GM12874 (cell line): Measurements from ENCODE around the gene UNC119B.

Source experiments
- TF ChIP-seq, protein P1 (sequence below): IDR thresholded peaks from 2 replicates; pipeline ENCODE4 v1.5.1; 2011; ENCODE audit warnings: low read depth, mild to moderate bottlenecking, control low read depth, low read length, moderate library complexity; ENCODE audit not compliant: insufficient read depth

The UNC119B gene

DNA sequence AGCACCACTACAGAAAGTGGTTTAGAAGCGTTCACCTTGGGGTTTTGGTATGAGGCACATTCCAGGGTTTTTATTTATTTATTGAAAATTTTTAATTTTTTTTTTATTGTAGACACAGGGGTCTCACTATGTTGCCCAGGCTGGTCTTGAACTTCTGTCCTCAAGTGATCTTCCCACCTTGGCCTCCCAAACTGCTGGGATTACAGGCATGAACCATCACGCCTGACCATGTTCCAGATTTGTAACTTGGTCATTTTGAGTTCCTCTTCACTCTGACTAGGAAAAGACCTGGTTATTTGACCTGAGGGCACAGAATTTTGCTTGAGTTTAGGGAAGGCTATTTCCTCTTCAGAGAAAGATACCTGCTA is 20.2 kb upstream of the UNC119B start:
- TF ChIP-seq, protein P1, sequence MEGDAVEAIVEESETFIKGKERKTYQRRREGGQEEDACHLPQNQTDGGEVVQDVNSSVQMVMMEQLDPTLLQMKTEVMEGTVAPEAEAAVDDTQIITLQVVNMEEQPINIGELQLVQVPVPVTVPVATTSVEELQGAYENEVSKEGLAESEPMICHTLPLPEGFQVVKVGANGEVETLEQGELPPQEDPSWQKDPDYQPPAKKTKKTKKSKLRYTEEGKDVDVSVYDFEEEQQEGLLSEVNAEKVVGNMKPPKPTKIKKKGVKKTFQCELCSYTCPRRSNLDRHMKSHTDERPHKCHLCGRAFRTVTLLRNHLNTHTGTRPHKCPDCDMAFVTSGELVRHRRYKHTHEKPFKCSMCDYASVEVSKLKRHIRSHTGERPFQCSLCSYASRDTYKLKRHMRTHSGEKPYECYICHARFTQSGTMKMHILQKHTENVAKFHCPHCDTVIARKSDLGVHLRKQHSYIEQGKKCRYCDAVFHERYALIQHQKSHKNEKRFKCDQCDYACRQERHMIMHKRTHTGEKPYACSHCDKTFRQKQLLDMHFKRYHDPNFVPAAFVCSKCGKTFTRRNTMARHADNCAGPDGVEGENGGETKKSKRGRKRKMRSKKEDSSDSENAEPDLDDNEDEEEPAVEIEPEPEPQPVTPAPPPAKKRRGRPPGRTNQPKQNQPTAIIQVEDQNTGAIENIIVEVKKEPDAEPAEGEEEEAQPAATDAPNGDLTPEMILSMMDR = no peak

DNA sequence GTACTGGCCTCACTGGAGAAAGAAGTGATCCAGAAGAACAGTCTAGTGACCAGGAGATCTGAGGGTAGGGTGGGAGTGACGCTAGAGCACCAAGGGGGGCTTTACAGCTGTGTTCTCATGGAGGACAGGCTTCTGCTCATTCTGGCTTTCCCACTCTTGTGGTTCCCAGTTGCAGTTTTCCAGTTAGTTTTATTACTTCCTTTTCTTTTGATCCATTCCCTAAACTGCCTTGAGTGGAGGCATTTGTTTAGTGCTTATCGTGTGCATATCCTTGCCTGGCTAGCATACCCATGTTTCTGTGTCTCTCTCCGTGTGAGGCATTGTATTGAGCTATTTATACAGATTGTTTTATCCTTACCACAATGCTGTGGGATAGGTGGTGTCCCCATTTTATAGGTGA is 19.3 kb upstream of the UNC119B start:
- TF ChIP-seq, protein P1 = no peak

DNA sequence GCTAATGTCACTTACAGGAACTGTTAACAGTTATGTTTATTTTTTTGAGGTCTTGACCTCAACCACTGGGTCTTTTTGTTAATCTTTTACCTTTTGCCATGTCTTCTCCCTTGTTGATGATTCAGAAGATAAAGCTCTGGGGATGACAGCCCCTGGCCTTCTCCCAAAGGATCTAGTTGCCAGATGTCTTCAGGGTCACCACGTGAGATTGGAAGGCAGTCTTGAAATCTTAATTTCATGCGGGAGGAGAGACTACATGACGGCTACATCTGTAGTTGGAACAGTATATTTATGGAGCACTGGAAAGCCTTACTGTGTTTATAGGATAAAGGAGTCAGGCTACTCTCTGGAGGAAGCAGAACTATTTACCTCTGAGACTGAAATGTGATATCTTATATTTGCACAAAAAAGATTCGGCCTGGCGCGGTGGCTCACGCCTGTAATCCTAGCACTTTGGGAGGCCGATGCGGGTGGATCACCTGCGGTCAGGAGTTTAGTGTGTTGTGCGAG is 17.7 kb upstream of the UNC119B start:
- TF ChIP-seq, protein P1 = no peak

DNA sequence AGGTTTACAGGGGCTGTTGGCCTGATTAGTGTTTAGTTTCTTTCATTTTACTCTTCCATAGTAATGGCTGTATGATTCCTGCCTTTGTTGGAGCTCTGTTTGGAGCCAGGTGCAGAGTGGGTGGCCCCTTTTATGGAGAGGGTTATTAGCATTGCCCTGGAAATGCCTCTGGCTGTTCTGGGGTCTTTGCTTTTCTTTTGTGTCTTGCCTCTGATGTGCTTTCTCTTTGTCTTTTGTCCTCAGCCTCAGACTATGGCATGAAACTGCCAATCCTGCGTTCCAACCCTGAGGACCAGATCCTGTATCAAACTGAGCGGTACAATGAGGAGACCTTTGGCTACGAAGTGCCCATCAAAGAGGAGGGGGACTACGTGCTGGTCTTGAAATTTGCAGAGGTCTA is 16.4 kb upstream of the UNC119B start:
- TF ChIP-seq, protein P1 = no peak

DNA sequence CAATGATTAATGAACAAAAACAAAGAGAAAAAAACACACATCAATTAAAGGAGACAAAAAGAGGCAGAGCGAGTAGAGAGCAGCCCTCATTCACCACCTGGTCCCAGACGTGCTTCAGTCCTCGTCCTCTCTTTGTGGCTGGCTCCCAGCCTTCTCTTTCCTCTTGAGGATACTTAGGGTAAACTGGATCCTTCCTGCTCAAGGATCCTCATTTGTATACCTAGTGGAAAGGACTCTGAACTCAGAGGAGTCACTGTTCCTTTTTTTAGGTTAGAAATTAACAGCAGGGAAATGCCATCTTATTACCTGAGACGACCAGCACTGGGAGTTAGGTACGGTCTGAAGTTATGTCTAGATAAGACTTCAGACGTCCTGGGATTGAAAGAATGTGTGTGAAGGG is 13.6 kb upstream of the UNC119B start:
- TF ChIP-seq, protein P1 = no peak

DNA sequence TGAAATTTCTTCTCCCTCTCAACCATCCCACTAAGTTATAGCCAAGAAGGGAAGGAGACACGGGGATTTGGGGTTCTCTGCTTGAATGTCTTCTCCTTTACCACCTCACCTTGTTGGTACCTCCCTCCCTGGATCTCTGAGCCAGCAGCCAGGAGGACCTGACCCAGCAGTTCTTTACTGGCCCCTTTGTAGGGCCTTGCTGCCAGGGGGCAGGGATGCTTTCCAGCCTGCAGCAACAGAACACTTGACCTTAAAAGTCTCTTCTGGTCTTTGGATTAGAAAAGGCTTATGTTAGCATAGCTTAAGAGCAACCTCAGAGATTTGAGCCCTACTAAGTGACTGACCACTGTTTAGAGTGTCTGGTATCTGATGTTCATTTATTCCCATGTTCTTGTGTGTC is 12.9 kb upstream of the UNC119B start:
- TF ChIP-seq, protein P1 = no peak

DNA sequence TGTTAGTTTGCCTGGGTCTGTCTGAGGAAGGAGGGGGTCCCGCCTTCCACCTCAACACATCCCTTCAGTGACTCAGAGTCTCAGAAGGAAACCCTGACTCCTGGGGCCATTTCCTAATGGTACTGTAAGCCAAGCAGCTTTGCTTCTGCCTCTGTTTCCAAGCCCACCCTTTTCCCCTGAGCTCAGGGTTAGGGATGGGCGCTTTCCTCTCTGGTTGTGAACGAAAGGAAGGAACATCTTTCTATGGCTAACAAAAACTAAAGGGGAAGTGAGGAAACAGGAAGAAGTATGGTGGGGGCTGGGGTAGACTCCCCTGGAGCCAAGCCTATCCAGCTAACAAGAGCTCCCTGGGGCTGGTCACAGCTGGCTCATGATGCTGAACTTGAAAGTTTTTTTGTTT is 11.6 kb upstream of the UNC119B start:
- TF ChIP-seq, protein P1 = no peak

DNA sequence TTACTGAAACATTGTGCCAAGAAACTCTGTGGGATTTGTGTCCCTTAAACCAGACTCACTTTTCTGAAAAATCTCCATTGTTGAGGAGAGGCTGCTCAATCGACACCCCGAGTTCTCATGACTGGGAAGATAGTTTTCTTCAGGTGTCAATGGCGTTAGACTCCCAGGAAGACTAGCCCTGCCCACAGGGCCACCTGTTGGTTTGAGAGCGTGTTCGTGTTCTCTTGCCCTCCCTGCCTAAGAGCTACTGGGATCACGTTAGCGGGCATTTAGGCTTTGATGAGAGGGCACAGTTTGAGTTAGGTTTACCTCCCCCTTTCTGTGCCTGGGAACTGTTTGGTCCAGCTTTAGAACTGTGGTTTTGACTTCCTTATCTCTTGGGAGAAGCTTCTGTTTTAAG is 10.7 kb upstream of the UNC119B start:
- TF ChIP-seq, protein P1 = no peak
